ENCODE measurements around the gene ZNF837. TPM values are rescaled to one million over a fixed set of nuclear protein-coding genes. Genes with fewer than 3 reads are reported as not detected.
"Not testable (repeated sequence)": the region's sequence is repeated elsewhere in the genome, so short reads cannot be mapped to it uniquely, and the experiment has no call there.

Gene ZNF837
- polyA plus RNA-seq, 2 of the 4 experiments (the other 2 are of a cell fraction): 0.74 to 1.0 TPM

DNA sequence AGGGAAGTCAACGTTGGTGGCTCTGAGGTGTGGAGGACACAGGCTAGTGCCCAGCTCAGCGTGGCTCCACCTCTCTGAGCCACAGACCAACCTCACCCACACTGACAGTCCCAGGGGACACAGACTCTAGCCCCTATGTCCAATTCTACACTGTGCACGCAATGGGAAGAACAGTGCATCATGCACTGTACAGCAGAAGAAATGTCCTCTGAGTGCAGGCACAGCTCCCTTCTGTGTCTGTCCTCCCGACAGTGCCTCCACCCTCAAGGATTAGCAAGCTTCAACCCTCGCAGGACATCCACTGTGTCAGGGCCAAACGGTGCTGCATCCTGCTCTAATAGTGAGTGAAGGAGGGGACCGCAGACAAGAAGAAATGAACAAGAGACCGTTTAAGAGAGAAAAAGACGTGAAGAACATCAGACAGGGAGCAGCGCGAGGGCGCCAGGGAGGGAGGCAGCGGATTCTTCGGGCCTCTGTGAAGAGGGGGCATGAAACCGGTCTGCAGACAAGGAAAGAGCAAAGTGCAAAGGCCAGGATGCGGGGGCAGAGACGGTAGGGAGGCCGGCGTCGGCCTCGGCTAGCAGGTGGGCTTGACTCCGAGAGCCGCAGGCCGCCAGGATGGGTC lies 681 bp downstream of the ZNF837 start:
- Histone ChIP-seq H3K9me3 (no peaks in the 10 kb centered on the region), H3K4me2 (peak overlapping the region; percentile 77), H3K4me3 (peak overlapping the region; percentile 64), H3K4me1 (peaks cover 18% of the 10 kb centered on the region), H3K27ac (peak overlapping the region; percentile 93 to 97)
- ChIA-PET POLR2A (interaction anchor here (0.9 to 4.9 kb wide), 2 partner anchors 17 to 32 kb away, joined by 3 to 43 read pairs; partner anchors contain the start of gene ZNF497), CTCF (interaction anchor here (0.9 to 1.7 kb wide), 4 partner anchors 10 to 139 kb away, joined by 3 to 5 read pairs (median 4); partner anchors contain the start of gene ZBTB45)
- no peak for TF ChIP-seq POLR2AphosphoS2 (conservative IDR thresholded peaks at IDR 0.05; ENCODE audit: low read length)
- 0 out of 2 replicates have a peak, but pooled peaks have one; percentile 4 for TF ChIP-seq POLR2A (IDR thresholded peaks at IDR 0.05; ENCODE audit: low read length)
- TF ChIP-seq CBX2 (IDR thresholded peaks at IDR 0.05; ENCODE audit: borderline replicate concordance, low read depth): no peak
- TF ChIP-seq, protein P1, sequence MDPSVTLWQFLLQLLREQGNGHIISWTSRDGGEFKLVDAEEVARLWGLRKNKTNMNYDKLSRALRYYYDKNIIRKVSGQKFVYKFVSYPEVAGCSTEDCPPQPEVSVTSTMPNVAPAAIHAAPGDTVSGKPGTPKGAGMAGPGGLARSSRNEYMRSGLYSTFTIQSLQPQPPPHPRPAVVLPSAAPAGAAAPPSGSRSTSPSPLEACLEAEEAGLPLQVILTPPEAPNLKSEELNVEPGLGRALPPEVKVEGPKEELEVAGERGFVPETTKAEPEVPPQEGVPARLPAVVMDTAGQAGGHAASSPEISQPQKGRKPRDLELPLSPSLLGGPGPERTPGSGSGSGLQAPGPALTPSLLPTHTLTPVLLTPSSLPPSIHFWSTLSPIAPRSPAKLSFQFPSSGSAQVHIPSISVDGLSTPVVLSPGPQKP (IDR thresholded peaks at IDR 0.05; ENCODE audit: low read depth, low read length): no peak
- no peak for TF ChIP-seq HDAC2 (IDR thresholded peaks at IDR 0.05)
- ATAC-seq (peak; percentile 8 to 10; a peak in 5 of 6 replicates), FAIRE-seq (no peak), DNase-seq (ENCODE audit: low read depth in 1 of 2, low spot score in 1 of 2) (no peak)
- 8% methylated on average over 24 of the region's 24 CpGs for WGBS (ENCODE audit: missing lambda C conversion rate)

DNA sequence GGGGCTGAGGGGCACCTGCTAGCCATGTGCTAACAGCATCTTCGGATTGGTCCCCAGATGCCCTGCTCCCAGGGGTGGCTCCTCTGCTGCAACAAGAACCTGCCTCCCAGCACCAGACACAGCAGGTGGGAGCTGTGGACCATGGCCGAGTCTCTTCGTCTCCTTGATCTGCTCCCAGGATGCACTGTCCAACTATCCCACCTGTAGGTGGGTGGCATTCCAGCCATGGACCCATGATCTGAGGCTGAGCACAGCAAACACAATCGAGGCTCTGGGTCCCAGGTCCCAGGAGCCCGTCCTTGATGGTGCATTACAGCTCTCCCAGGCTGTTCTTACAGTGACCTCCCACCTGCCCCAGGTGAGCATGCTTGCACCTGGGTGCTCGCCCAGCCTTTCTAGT lies 1.6 kb downstream of the ZNF837 start:
- H3K4me1 ChIP-seq: peaks cover 13% of the 10 kb centered on the region
- ChIA-PET POLR2A (interaction anchor here (0.9 to 4.9 kb wide), 2 partner anchors 16 to 31 kb away, joined by 3 to 43 read pairs; partner anchors contain the start of gene ZNF497), CTCF (interaction anchor here (0.9 to 1.7 kb wide), 3 partner anchors 15 to 140 kb away, joined by 4 to 5 read pairs (median 4); partner anchors contain the start of gene ZBTB45)
- no peak for FAIRE-seq
- TF ChIP-seq JUN (IDR thresholded peaks at IDR 0.05): no peak
- TF ChIP-seq RAD21 (conservative IDR thresholded peaks at IDR 0.05 in 1 of 2, IDR thresholded peaks at IDR 0.05 in 1 of 2): no peak
- TF ChIP-seq HDAC2 (IDR thresholded peaks at IDR 0.05): no peak
- no peak for TF ChIP-seq FOSL2 (IDR thresholded peaks at IDR 0.05)
- TF ChIP-seq FOSL2 (CRISPR knock-in tag; IDR thresholded peaks at IDR 0.05): no peak
- TF ChIP-seq BHLHE40 (IDR thresholded peaks at IDR 0.05; ENCODE audit: low read depth, low read length): no peak
- TF ChIP-seq NPAS2 (CRISPR knock-in tag; IDR thresholded peaks at IDR 0.05; ENCODE audit: borderline replicate concordance): no peak
- TF ChIP-seq GATA3 (IDR thresholded peaks at IDR 0.05; ENCODE audit: borderline replicate concordance): no peak
- no peak overlapping the region for H3K27ac ChIP-seq
- H3K4me3 ChIP-seq: no peak overlapping the region
- ATAC-seq: no peak
- H3K4me2 ChIP-seq: peak overlapping the region; percentile 77; the same call in 1 of the 3 replicates
- 73% methylated on average over 6 of the region's 6 CpGs for WGBS (ENCODE audit: missing lambda C conversion rate)
- DNase-seq (ENCODE audit: low read depth in 1 of 2, low spot score in 1 of 2): no peak
- no peaks in the 10 kb centered on the region for H3K9me3 ChIP-seq

DNA sequence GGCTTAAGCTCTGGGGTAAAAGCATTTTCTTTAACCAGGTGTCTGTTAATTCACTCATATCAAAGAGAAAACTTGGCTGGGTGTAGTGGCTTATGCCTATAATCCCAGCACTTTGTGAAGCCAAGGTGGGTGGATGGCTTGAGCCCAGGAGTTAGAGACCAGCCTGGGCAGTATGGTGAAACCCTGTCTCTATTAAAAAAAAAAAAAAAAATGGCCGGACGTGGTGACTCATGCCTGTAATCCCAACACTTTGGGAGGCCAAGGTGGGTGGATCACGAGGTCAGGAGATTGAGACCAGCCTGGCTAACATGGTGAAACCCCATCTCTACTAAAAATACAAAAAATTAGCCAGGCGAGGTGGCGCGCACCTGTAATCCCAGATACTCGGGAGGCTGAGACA lies 4.1 kb downstream of the ZNF837 start:
- WGBS (ENCODE audit: missing lambda C conversion rate): 64% methylated on average over 7 of the region's 7 CpGs
- CTCF ChIA-PET: interaction anchor here (1.0 to 2.0 kb wide), 3 partner anchors 11 to 21 kb away, joined by 4 to 6 read pairs (median 4); no protein-coding TSS in a partner anchor

DNA sequence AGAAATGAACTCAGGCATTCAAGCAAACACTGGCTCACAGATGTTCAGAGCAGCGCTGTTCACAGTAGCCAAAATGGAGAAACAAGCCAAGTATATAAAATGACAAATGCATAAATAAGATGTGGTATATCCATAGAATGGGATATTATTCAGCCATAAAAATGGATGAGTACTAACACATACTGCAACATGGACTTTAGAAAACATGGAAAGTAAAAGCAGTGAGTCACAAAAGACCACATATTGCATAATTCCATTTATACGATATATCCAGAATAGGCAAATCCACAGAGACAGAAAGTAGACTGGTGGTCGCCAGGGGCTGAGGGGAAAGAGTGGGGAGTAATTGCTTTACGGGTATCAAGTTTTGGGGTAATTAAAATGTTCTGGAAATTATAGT lies 6.6 kb downstream of the ZNF837 start:
- FAIRE-seq: no peak

More for the DNA sequence above, 4.1 kb downstream of the ZNF837 start:
- DNase-seq (ENCODE audit: low read depth in 1 of 2, low spot score in 1 of 2); H3K4me1 ChIP-seq; H3K9me3 ChIP-seq; H3K4me2 ChIP-seq; H3K27ac ChIP-seq; H3K4me3 ChIP-seq; FAIRE-seq; ATAC-seq: not testable (repeated sequence)
- POLR2A ChIA-PET: interaction anchor here (1.4 to 4.9 kb wide), 2 partner anchors 10 to 13 kb away, joined by 3 to 43 read pairs; partner anchors contain the start of gene ZNF497

More for the DNA sequence above, 6.6 kb downstream of the ZNF837 start:
- ChIA-PET CTCF (interaction anchor here (2.6 kb wide), 1 partner anchor 10 kb away, joined by 10 read pairs; no protein-coding TSS in a partner anchor), POLR2A (interaction anchor here (1.8 kb wide), 1 partner anchor 11 kb away, joined by 20 read pairs; the partner anchor contains the start of gene ZNF497)
- H3K4me1 ChIP-seq: no peaks in the 10 kb centered on the region
- no peak overlapping the region for H3K4me2 ChIP-seq
- H3K9me3 ChIP-seq: no peaks in the 10 kb centered on the region; the same call in 2 of the 3 replicates
- DNase-seq (ENCODE audit: low read depth in 1 of 2, low spot score in 1 of 2) (no peak), ATAC-seq (no peak)
- TF ChIP-seq NFE2L2 (conservative IDR thresholded peaks at IDR 0.05; ENCODE audit: low read length): no peak
- TF ChIP-seq CHD4 (IDR thresholded peaks at IDR 0.05; ENCODE audit: borderline replicate concordance): no peak
- peak in 1 of 2 experiments; percentile 6; a peak in 1 of 4 replicates for TF ChIP-seq CEBPB (IDR thresholded peaks at IDR 0.05)
- WGBS (ENCODE audit: missing lambda C conversion rate): 81% methylated on average over 4 of the region's 4 CpGs
- no peak overlapping the region for H3K4me3 ChIP-seq
- H3K27ac ChIP-seq: no peak overlapping the region
